NT2/D1 (cell line): ENCODE data around the gene IRF3.

Source experiments
- SUZ12 ChIP-seq: IDR thresholded peaks from 2 replicates; pipeline ENCODE4 v1.6.1; 2011; ENCODE audit not compliant: insufficient read length, insufficient read depth; ENCODE audit errors: extremely low read depth
- YY1 ChIP-seq: IDR thresholded peaks from 2 replicates; pipeline ENCODE4 v1.6.1; 2011; ENCODE audit not compliant: insufficient read length, insufficient read depth
- ZNF274 ChIP-seq: IDR thresholded peaks from 2 replicates; pipeline ENCODE4 v1.6.1; 2011; ENCODE audit warnings: mild to moderate bottlenecking, low read depth, low read length

GRCh38 chr19:49662011-49662410 is 3.6 kb downstream of the IRF3 start:
- TF ChIP-seq YY1 (no peak), SUZ12 (no peak), ZNF274 (no peak)
